ENCODE data around the gene S100Z. TPM values are rescaled to one million over a fixed set of nuclear protein-coding genes. Genes with fewer than 3 reads are reported as not detected.

S100Z gene
- total and polyA plus RNA-seq, 9 of the 15 experiments (the other 6 are each of a cell fraction or from before 2014, with no cell fraction given): 0.15 to 0.42 (median 0.20) TPM; not detected in 6

DNA sequence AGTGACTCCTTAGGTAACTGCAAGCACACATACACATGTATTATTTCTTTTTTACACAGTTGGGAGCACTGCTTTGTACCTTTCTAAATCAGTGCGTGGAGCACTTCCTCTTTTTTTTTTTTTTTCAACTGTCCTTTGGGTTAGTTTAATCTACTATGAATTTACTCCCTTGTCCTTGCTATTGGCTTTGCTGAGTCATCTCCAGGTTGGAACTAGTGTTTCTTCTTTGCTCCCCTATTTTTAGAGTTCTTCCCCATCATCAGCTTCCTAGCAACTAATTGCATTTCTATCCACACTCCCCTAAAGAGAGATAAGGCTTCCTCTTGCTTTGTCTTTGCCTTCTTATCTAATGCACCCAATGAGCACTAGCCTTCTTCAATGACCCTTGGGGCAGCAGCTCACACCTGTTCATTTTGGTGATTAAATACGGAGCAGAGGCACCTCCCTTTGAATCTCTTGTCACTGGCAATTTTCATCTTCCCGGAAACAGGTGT, 24.3 kb downstream of the S100Z start (continued):
- TF ChIP-seq, protein P1, sequence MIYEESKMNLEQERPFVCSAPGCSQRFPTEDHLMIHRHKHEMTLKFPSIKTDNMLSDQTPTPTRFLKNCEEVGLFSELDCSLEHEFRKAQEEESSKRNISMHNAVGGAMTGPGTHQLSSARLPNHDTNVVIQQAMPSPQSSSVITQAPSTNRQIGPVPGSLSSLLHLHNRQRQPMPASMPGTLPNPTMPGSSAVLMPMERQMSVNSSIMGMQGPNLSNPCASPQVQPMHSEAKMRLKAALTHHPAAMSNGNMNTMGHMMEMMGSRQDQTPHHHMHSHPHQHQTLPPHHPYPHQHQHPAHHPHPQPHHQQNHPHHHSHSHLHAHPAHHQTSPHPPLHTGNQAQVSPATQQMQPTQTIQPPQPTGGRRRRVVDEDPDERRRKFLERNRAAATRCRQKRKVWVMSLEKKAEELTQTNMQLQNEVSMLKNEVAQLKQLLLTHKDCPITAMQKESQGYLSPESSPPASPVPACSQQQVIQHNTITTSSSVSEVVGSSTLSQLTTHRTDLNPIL (CRISPR knock-in tag; IDR thresholded peaks at IDR 0.05): no peak
- TF ChIP-seq ZNF707 (CRISPR knock-in tag; conservative IDR thresholded peaks at IDR 0.05) (no peak), TEAD4 (IDR thresholded peaks at IDR 0.05; ENCODE audit: low read length) (peak; percentile 70), TEAD4 (CRISPR knock-in tag; IDR thresholded peaks at IDR 0.05; ENCODE audit: borderline replicate concordance) (no peak), NUFIP1 (IDR thresholded peaks at IDR 0.05; ENCODE audit: partially characterized antibody) (no peak), KLF16 (IDR thresholded peaks at IDR 0.05) (peak; percentile 72), ZNF263 (CRISPR knock-in tag; IDR thresholded peaks at IDR 0.05; ENCODE audit: borderline replicate concordance) (peak; percentile 87), PHF20 (IDR thresholded peaks at IDR 0.05; ENCODE audit: partially characterized antibody) (no peak), BCOR (IDR thresholded peaks at IDR 0.05) (peak; percentile 9; the same call in 1 of the 2 replicates), TBP (optimal IDR thresholded peaks at IDR 0.05; ENCODE audit: low read depth, low read length) (no peak), ZNF3 (CRISPR knock-in tag; IDR thresholded peaks at IDR 0.05) (no peak)
- TF ChIP-seq, protein P2, sequence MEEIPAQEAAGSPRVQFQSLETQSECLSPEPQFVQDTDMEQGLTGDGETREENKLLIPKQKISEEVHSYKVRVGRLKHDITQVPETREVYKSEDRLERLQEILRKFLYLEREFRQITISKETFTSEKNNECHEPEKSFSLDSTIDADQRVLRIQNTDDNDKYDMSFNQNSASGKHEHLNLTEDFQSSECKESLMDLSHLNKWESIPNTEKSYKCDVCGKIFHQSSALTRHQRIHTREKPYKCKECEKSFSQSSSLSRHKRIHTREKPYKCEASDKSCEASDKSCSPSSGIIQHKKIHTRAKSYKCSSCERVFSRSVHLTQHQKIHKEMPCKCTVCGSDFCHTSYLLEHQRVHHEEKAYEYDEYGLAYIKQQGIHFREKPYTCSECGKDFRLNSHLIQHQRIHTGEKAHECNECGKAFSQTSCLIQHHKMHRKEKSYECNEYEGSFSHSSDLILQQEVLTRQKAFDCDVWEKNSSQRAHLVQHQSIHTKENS (CRISPR knock-in tag; IDR thresholded peaks at IDR 0.05): no peak
- TF ChIP-seq, protein P3, sequence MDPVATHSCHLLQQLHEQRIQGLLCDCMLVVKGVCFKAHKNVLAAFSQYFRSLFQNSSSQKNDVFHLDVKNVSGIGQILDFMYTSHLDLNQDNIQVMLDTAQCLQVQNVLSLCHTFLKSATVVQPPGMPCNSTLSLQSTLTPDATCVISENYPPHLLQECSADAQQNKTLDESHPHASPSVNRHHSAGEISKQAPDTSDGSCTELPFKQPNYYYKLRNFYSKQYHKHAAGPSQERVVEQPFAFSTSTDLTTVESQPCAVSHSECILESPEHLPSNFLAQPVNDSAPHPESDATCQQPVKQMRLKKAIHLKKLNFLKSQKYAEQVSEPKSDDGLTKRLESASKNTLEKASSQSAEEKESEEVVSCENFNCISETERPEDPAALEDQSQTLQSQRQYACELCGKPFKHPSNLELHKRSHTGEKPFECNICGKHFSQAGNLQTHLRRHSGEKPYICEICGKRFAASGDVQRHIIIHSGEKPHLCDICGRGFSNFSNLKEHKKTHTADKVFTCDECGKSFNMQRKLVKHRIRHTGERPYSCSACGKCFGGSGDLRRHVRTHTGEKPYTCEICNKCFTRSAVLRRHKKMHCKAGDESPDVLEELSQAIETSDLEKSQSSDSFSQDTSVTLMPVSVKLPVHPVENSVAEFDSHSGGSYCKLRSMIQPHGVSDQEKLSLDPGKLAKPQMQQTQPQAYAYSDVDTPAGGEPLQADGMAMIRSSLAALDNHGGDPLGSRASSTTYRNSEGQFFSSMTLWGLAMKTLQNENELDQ (CRISPR knock-in tag; IDR thresholded peaks at IDR 0.05; ENCODE audit: borderline replicate concordance): no peak
